HG03095 (cell line): ENCODE measurements around the gene GRK3.
"Not testable (repeated sequence)": the region's sequence is repeated elsewhere in the genome, so short reads cannot be mapped to it uniquely, and the experiment has no call there.

Experiments
- ATAC-seq: cut with Tn5 transposase; IDR thresholded peaks from one replicate; pipeline ENCODE4 v1.9.1; 2021; ENCODE audit warnings: moderate library complexity; ENCODE audit not compliant: unreplicated experiment

Gene GRK3

GRCh38 chr22:25694196-25694907, 129.9 kb downstream of the GRK3 start:
- no peak for ATAC-seq

- no peak for ATAC-seq
Measured at GRCh38 chr22:25695146-25695545, 130.7 kb downstream of the GRK3 start.

- ATAC-seq: no peak
Measured at GRCh38 chr22:25696763-25697162, 132.3 kb downstream of the GRK3 start.

DNA sequence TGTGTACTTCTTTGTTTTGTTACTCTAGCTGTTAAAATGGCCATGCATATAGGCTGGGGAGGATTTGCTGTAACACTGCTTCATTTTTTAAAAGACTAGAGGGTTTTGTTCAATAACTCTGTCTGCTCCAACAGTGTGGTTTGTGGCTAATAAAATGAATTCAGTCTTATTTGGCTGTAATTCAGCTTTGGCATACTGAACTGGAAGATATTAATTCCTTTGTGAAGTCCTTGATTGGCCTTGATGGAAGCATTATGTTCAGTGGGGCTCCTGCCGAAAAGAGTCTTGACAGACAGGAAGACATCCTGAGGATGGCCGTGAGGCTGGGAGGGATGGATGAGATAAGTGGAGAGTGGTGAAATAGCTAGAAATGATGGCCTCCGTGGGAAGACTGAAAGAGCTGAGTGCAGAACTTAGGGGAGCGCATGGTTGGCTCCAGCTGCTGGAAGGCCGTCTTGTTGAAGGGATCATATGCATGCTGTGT, 132.7 kb downstream of the GRK3 start:
- no peak for ATAC-seq

DNA sequence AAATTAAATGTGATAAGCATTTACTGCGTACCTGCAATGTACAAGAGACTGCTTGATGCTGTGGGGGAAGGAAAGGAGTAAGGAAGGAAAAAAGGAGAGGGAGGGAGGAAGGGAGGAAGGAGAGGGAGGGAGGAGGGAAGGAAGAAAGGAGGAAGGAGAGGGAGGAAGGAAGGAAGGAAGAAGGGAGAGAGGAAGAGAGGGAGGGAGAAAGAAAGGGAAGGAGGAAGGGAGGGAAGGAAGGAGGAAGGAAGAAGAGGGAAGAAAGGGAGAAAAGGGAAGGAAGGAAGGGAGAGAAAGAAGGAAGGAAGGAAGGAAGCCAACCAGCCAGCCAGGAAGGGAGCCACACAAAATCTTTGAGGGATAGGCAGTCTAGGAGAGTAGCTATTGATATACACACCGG, 133.5 kb downstream of the GRK3 start:
- no peak for ATAC-seq

GRCh38 chr22:25698461-25698860, 134.0 kb downstream of the GRK3 start:
- ATAC-seq: no peak

- ATAC-seq: no peak
Measured at GRCh38 chr22:25698978-25699377, 134.5 kb downstream of the GRK3 start.

DNA sequence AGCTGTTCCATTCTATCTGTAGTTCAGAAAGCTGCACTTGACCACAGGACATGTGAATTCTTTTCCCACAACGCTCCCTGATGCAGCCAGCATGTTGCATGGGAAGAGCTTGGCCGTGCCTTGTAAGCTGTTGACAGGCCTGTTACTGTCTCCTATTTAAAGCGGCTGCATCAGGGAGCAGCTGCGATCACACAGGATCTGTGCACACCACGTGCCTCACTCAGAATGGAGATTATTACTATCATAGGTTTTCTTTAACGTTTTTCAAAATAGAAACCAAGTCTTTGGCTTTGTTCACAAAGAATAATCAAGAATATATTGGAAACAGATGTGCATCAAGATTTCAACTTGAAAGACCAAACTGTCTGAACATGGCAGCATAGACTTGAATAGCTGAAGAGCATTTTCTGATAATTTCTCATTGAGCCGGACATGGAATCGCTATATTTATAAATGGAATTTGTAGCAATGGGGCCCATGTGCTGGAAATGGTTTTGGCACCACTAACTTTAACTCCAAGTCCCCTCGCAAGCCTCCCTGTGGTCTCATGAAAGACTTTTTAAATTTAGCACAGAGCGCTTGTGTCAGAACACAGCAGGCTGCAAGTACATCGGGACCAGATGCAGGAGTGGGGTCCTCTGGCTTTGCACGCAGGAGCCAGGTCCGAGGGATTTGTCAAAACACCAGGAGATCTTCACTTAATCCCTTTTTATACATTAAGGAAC, 136.7 kb downstream of the GRK3 start:
- ATAC-seq: no peak

GRCh38 chr22:25702040-25702439, 137.6 kb downstream of the GRK3 start:
- ATAC-seq: no peak

- ATAC-seq: no peak
Measured at GRCh38 chr22:25702571-25703167, 138.2 kb downstream of the GRK3 start.

DNA sequence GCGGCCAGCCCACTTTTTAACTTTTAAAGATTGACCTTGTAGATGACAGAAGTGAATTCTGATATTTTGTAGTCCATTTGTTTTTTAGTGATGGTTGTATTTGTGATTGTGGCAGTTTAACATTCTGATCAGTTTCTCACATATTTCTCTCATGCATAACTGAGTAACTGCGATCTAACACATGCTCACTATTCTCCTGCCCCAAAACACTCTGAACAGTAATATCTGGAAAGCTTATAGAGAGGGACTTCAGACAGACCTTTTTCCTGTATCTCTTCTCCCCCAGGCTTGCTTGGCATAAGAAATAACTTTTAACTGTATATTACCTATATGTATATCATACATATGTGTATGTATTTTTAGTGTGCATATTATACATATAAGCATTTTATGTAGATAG, 140.2 kb downstream of the GRK3 start:
- ATAC-seq: no peak

- no peak for ATAC-seq
Measured at GRCh38 chr22:25706197-25706596, 141.7 kb downstream of the GRK3 start.

DNA sequence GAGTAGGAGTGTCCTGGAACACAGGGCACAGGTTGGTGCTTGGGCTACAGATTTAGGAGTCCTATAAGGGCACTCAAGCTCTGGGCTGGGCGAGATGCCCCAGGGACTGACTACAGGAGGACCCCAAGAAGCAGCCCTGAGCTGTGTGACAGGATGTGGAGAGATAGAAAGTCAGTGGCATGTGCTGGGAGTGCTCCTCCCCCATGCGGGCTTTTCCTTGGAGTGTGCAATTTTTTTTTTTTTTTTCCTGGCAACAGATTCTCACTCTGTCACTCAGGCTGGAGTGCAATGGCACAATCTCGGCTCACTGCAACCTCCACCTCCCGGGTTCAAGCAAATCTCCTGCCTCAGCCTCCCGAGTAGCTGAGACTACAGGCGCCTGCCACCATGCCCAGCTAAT, 144.0 kb downstream of the GRK3 start:
- ATAC-seq: not testable (repeated sequence)

GRCh38 chr22:25709758-25710157, 145.3 kb downstream of the GRK3 start:
- ATAC-seq: no peak

GRCh38 chr22:25710501-25710900, 146.0 kb downstream of the GRK3 start:
- no peak for ATAC-seq

- no peak for ATAC-seq
Measured at GRCh38 chr22:25711491-25711890, 147.0 kb downstream of the GRK3 start.

DNA sequence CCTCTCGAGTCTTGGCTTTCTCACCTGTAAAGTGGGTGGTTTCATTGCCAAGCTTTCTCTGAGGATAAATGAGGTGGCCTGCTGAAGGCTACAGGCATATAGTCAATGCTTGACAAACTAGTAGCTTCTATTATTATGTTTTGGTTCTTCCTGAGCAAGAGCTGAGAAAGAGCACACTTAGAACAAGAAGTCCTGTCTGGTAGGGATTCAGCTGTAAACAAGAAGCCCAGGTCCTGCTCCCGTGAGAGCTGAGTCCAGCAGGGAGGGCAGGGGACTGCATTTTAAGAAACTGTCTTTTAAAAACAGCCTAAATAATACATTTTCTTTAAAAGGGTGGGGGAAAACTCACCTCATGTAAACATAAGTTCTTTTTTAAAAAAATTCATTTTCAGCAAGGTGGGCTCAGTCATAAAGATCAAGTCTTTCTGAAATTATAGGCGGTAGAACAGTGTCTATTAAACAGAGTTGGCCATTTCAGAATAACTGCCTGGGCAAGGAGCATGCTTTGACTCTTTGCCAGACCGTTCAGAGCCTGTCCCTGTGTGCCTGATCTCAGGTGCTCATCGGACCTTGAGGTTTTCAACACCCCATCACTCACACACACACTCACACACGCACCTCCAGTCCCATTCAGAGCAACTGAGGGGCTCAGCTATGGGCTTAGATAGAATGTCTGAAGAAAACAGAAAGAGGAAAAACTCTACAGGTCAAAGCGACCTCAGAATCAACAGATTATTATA, 148.4 kb downstream of the GRK3 start:
- ATAC-seq: no peak

- no peak for ATAC-seq
Measured at GRCh38 chr22:25714070-25714469, 149.6 kb downstream of the GRK3 start.

DNA sequence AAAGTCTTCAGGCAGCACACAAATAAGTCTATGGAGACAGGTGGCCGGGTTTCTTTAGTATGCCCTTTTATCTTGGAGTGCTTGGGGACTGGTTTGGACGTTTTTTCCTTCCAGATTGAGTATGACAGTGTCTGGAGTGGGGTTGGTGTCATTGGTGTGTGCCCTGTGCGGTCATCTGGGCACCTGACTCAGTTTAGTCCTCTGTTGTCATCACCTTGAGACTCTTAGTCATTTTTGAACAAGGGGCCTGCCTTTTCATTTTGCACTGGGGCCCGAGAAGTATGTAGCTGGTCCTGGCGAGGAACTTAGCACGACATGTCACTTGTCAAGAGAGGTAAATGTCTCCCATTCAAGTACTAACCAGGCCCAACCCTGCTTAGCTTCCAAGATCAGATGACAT, 150.3 kb downstream of the GRK3 start:
- no peak for ATAC-seq

GRCh38 chr22:25716637-25717036, 152.2 kb downstream of the GRK3 start:
- ATAC-seq: no peak

- ATAC-seq: no peak
Measured at GRCh38 chr22:25718135-25718840, 153.8 kb downstream of the GRK3 start.
